ENCODE measurements around the gene MAP3K4. TPM values are rescaled to one million over a fixed set of nuclear protein-coding genes. Genes with fewer than 3 reads are reported as not detected.
"Not testable (repeated sequence)": the region's sequence is repeated elsewhere in the genome, so short reads cannot be mapped to it uniquely, and the experiment has no call there.

MAP3K4 gene
- total RNA-seq, 1 experiment from 2014 or later: 41.1 TPM

GRCh38 chr6:160962835-160963623 lies 28.5 kb upstream of the MAP3K4 start:
- no peaks in the 10 kb centered on the region for H3K27me3 ChIP-seq (ENCODE audit: control insufficient read depth, insufficient read depth, low read length)
- no peak overlapping the region for H3K4me3 ChIP-seq (ENCODE audit: insufficient read depth, low read depth, low read length)
- H3K36me3 ChIP-seq (replicated peaks; ENCODE audit: control insufficient read depth, insufficient read depth, low read length): no peaks in the 10 kb centered on the region
- DNase-seq: no peak

DNA sequence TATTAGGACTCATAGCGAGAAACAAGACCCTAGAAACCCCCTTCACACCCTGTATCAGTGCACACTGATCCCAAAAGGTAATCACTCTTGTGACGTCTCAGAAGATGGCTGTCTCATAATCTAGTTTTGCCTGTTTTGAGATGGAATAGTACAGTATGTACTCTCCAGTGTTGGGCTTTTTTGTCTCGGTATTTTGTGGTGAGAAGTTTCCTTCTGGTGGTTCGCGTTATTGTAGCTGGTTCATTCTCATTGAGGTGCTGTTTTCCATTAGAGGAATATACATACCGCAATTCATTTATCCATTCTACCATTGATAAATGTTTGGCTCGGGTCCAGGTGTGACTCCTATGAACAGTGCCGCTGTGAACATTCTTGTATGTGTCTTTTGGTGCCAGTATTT lies 27.9 kb upstream of the MAP3K4 start:
- Histone ChIP-seq H3K27me3 (ENCODE audit: control insufficient read depth, insufficient read depth, low read length) (no peaks in the 10 kb centered on the region), H3K36me3 (replicated peaks; ENCODE audit: control insufficient read depth, insufficient read depth, low read length) (no peaks in the 10 kb centered on the region), H3K4me3 (ENCODE audit: insufficient read depth, low read depth, low read length) (no peak overlapping the region)
- no peak for DNase-seq

GRCh38 chr6:160965893-160966292 lies 25.7 kb upstream of the MAP3K4 start:
- Histone ChIP-seq H3K36me3 (replicated peaks; ENCODE audit: control insufficient read depth, insufficient read depth, low read length) (no peaks in the 10 kb centered on the region), H3K27me3 (ENCODE audit: control insufficient read depth, insufficient read depth, low read length) (no peaks in the 10 kb centered on the region), H3K4me3 (ENCODE audit: insufficient read depth, low read depth, low read length) (no peak overlapping the region)
- no peak for DNase-seq

- Histone ChIP-seq H3K36me3 (replicated peaks; ENCODE audit: control insufficient read depth, insufficient read depth, low read length) (no peaks in the 10 kb centered on the region), H3K4me3 (ENCODE audit: insufficient read depth, low read depth, low read length) (no peak overlapping the region), H3K27me3 (ENCODE audit: control insufficient read depth, insufficient read depth, low read length) (no peaks in the 10 kb centered on the region)
- DNase-seq: no peak
Measured at GRCh38 chr6:160966493-160967229, 24.9 kb upstream of the MAP3K4 start.

DNA sequence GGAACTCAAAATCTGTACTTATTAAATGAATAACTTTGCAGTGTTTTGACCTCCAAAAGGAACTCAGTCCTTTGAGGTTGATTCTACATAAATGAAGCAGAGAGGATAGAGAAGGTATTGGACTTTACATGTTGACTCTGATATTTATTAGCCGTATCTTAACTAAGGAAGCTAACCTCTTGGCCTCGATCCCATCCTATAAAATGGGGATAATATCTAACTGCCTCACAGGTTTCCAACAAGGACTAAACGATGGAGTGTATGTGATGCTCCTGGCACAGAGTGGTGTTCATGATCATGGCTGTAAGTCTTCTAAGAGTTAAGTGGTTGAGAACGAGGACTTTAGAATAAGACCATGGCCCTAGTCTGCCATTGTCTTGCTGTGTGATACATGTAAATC lies 24.2 kb upstream of the MAP3K4 start:
- Histone ChIP-seq H3K27me3 (ENCODE audit: control insufficient read depth, insufficient read depth, low read length) (no peaks in the 10 kb centered on the region), H3K4me3 (ENCODE audit: insufficient read depth, low read depth, low read length) (no peak overlapping the region), H3K36me3 (replicated peaks; ENCODE audit: control insufficient read depth, insufficient read depth, low read length) (no peaks in the 10 kb centered on the region)
- DNase-seq: no peak

GRCh38 chr6:160967833-160968232 lies 23.7 kb upstream of the MAP3K4 start:
- Histone ChIP-seq H3K4me3 (ENCODE audit: insufficient read depth, low read depth, low read length) (no peak overlapping the region), H3K27me3 (ENCODE audit: control insufficient read depth, insufficient read depth, low read length) (no peaks in the 10 kb centered on the region), H3K36me3 (replicated peaks; ENCODE audit: control insufficient read depth, insufficient read depth, low read length) (no peaks in the 10 kb centered on the region)
- no peak for DNase-seq

DNA sequence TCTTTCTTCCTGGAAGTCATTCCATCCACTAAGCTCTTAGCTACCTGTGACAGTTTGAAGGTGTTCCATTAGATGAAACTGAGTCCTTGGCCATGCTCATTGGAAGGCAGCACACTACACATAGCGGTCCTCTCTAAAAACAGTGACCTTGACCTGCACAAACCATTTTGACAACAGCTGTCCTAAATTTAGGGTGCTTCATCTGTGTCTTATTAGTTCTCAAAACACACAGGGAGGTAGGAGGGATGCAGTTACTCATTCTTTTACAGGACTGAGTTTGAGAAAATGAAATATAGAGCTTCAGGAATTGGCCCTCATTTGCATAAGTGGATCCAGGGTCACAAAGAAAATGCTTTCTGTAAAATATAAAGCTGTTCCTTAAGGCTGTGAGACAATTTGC lies 20.4 kb upstream of the MAP3K4 start:
- no peak for DNase-seq
- Histone ChIP-seq H3K27me3 (ENCODE audit: control insufficient read depth, insufficient read depth, low read length) (no peaks in the 10 kb centered on the region), H3K36me3 (replicated peaks; ENCODE audit: control insufficient read depth, insufficient read depth, low read length) (no peaks in the 10 kb centered on the region), H3K4me3 (ENCODE audit: insufficient read depth, low read depth, low read length) (no peak overlapping the region)

DNA sequence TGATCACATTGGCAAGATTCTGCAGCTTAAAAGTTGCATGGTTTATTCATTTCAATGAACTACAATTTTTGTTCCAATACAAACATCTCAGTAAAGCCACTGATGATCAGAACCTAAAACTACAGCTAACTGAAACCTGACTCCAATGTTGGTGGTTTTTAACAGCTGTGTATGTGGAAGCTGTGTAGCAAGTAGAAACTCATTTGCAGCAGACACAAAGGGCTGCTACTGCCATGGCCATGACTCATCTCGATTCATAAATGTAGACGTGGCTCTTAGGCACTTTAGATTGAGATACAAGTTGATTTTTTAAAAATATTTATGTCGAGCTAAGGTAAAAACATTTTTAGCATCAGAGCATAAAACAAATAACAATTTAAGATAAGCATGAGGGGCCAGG lies 19.5 kb upstream of the MAP3K4 start:
- H3K27me3 ChIP-seq (ENCODE audit: control insufficient read depth, insufficient read depth, low read length): no peaks in the 10 kb centered on the region
- DNase-seq: no peak
- no peaks in the 10 kb centered on the region for H3K36me3 ChIP-seq (replicated peaks; ENCODE audit: control insufficient read depth, insufficient read depth, low read length)
- no peak overlapping the region for H3K4me3 ChIP-seq (ENCODE audit: insufficient read depth, low read depth, low read length)

DNA sequence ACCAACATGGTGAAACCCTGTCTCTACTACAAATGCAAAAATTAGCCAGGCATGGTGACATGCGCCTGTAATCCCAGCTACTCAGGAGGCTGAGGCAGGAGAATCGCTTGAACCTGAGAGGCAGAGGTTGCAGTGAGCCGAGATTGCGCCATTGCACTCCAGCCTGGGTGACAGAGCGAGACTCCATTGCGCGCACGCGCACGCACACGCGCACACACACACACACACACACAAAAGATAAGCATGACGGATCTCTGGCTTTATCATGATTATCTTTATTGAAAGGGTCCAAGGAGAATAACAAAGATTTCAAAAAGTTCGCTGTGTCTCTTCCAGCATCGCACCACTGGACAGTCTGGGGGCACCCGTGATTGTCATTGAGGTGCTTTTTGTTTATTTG lies 19.0 kb upstream of the MAP3K4 start:
- H3K36me3 ChIP-seq (replicated peaks; ENCODE audit: control insufficient read depth, insufficient read depth, low read length); H3K4me3 ChIP-seq (ENCODE audit: insufficient read depth, low read depth, low read length); DNase-seq; H3K27me3 ChIP-seq (ENCODE audit: control insufficient read depth, insufficient read depth, low read length): not testable (repeated sequence)

DNA sequence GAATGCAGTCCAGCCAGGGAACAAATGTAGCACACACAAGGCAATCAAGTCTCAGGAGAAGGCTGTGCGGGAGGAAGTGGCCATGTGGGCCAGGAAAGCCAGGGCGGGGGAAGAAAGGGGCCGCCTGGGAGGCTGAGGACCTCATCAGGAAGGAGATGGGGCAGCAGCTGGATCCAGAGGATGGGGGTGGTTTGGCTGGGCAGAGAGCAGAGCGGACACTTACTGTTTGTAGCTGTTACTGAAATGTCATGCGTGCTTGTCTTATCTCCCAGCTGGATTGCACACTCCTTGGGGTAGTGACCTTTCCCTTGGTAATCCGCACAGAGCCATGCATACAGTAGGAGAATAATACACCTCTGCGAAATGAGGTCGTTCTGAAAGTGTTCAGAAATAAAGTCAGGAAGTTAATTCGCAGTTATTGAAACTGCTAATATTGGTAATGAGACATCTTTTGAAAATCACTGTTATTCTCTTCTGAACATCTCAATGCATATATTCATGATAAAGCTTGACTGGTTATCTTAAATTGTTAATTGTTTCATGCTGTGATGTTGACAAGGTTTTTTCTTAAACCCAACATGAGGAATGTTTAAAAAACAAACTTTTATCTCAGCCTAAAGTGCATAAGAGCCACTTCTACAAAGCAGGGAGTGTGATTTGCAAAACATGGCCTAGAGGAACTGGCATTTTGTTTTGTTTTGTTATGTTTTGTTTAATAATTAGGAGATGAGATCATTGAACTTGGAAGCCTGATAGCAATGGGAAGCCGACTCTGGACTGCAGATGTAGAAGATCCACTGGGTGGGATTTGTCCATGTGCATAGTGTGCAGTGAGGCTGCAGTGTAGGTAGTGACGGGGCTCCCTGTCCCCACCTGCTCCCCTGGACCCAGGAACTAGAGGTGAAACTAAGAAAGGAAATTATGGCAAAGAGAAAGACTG lies 18.0 kb upstream of the MAP3K4 start:
- peak; percentile 28 for DNase-seq
- Histone ChIP-seq H3K36me3 (replicated peaks; ENCODE audit: control insufficient read depth, insufficient read depth, low read length) (no peaks in the 10 kb centered on the region), H3K4me3 (ENCODE audit: insufficient read depth, low read depth, low read length) (no peak overlapping the region), H3K27me3 (ENCODE audit: control insufficient read depth, insufficient read depth, low read length) (no peaks in the 10 kb centered on the region)

DNA sequence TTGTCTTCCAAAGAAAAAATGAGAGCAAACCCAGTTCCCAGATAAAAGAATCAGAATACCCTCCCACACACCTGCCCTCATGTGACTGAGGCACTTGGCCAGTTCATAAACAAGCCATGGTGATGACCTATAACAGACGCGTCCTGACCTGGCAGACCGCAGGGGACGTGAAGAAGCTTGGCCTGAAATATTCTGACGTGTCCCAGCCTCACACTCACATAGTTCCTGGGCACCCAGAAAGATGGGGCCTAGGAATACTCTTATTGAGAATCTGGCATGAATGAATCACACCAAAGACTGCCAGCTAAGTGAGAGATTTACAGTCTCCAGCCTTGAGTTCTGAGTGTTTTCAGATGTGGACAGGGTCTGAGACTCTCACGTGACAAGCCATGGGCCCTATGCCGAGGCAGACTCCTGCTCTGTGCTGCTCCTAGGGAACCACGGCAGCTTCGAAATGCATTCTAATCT lies 17.2 kb upstream of the MAP3K4 start:
- no peak for DNase-seq
- Histone ChIP-seq H3K36me3 (replicated peaks; ENCODE audit: control insufficient read depth, insufficient read depth, low read length) (no peaks in the 10 kb centered on the region), H3K4me3 (ENCODE audit: insufficient read depth, low read depth, low read length) (no peak overlapping the region), H3K27me3 (ENCODE audit: control insufficient read depth, insufficient read depth, low read length) (no peaks in the 10 kb centered on the region)

DNA sequence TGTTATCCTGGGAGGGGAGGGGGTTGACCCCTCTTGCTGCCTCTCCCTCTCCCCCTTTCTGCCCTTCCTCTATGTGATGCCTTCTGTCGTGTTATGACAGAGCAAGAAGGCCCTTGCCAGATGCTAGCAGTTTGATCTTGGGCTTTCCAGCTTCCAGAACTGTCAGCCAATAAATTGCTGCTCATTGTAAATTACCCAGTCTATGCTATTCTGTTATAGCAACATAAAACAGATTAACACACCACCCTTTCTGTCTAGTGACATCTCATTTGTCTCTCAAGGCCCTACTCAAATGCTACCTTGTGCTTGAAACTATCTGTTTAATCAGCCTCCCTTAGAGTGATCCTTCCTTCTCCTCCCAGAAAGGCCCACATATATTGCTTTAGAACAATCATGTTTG lies 16.4 kb upstream of the MAP3K4 start:
- no peaks in the 10 kb centered on the region for H3K27me3 ChIP-seq (ENCODE audit: control insufficient read depth, insufficient read depth, low read length)
- H3K36me3 ChIP-seq (replicated peaks; ENCODE audit: control insufficient read depth, insufficient read depth, low read length): no peaks in the 10 kb centered on the region
- DNase-seq: no peak
- no peak overlapping the region for H3K4me3 ChIP-seq (ENCODE audit: insufficient read depth, low read depth, low read length)

DNA sequence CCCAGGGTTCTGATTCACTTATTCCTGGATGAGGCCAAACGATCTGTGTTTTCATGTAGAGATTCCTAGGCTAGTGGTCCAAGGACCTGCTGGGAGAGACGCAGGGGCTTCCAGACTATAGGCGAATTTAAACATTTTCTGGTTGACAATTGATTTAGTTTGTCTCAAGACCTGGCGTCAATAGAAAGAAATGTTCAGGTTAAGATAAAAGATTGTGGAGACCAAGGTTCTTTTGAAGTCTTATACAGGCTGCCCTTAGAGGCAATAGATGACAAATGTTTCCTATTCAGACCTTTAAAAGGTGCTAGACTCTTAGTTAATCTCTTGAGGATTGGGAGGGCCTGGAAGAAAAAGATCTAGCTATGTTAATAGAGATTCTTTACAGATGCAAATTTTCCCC lies 15.6 kb upstream of the MAP3K4 start:
- not testable (repeated sequence) for H3K36me3 ChIP-seq (replicated peaks; ENCODE audit: control insufficient read depth, insufficient read depth, low read length); H3K4me3 ChIP-seq (ENCODE audit: insufficient read depth, low read depth, low read length); DNase-seq; H3K27me3 ChIP-seq (ENCODE audit: control insufficient read depth, insufficient read depth, low read length)

DNA sequence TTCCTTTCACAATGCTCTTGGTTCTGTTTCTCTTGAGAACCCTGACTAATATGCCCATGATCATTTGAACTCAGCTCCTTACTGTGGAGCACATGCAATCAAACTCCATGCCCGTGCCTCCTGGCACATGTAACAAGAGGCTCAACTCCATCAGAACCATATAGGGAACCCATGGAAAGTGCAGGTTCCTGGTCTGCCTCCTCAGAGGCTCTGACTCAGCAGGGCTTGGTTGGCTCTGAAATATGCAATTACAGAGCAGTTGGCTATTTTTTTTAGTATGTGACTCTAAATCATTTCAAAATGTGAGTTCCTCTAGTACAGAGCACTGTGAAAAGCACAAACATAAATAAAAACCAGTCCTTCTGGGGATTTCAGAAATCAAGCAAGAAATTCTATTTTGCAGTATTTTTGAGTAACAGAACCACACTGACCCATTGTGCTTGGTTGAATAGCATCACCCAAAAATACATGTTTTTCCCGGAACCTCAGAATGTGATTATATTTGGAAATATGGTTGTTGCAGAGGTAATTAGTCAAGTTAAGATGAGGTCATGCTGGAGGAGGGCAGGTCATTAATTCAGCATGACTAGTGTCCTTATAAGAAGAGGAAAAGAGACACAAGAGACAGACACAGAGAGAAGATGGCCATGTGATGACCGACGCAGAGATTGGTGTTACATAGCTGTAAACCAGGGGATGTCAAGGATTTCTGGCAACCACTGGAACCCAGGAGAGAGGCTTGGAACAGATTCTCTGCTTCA lies 13.2 kb upstream of the MAP3K4 start:
- no peak for DNase-seq
- Histone ChIP-seq H3K27me3 (ENCODE audit: control insufficient read depth, insufficient read depth, low read length) (no peaks in the 10 kb centered on the region), H3K36me3 (replicated peaks; ENCODE audit: control insufficient read depth, insufficient read depth, low read length) (no peaks in the 10 kb centered on the region), H3K4me3 (ENCODE audit: insufficient read depth, low read depth, low read length) (no peak overlapping the region)

Data from H7 (cell line).